Retinal pigment epithelial cell (primary cell): ENCODE results near the gene ETFB.

Experiments
- DNase-seq: peaks from one replicate; pipeline ENCODE4 v3.0.0-alpha.2; 2010; ENCODE audit warnings: low read depth
- H3K4me3 ChIP-seq: 2 replicates; pipeline ENCODE4 v1.5.1; 2011; ENCODE audit warnings: mild to moderate bottlenecking, low read length, control low read depth, moderate library complexity
- TF ChIP-seq, protein P1 (sequence below): conservative IDR thresholded peaks from 2 replicates; pipeline ENCODE4 v1.5.1; 2011; ENCODE audit warnings: low read depth, low read length, control low read depth, inconsistent platforms

The ETFB gene

DNA sequence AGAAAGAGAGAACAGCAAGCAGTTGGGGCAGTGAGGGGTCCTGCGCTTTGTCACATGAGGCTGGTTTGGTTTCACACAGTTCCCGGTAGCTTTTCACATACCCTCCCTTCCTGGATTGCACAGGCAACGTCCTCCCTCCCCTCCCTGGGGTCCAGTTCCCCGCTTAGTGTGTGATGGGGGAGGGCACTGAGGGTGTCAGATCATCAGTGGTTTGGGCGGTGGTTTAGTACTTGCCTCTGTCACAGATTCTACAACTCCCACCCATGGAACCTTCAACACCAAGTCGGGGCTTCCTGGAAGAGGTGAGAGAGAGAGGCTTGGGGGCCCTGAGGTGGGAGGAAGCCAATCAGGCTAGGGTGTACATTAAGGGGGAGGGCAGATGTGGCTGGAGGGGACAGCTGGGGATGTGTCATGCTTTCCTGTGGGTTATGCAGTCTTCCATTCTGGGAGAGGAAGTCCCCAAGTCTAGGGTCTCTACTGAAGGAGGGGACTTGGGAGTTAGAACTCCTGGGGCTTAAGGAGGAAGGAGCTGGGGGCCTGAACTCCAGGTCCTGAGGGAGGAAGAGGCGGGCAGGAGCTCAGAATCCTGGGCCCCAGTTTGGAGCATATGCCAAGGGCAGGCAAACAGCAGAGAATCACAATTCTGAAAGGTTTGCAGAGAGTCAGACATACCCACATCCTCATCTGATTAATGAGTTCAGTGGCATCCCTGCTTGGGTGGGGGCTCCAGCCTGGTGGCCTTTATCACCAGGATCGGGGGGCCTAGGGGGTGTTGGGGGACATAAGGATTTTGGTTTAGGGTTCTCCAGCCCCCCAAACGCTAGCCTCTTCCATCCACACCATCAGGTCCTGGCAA, 6.7 kb upstream of the ETFB start, which contains the start of gene NKG7:
Gene NKG7, minus strand, starts transcription at position 6 of the 856 bp plus-strand sequence. CDS start 119 bp downstream, outside the sequence.
- DNase-seq = no peak
- H3K4me3 ChIP-seq = no peak within 1 kb of the TSS
- TF ChIP-seq, protein P1, sequence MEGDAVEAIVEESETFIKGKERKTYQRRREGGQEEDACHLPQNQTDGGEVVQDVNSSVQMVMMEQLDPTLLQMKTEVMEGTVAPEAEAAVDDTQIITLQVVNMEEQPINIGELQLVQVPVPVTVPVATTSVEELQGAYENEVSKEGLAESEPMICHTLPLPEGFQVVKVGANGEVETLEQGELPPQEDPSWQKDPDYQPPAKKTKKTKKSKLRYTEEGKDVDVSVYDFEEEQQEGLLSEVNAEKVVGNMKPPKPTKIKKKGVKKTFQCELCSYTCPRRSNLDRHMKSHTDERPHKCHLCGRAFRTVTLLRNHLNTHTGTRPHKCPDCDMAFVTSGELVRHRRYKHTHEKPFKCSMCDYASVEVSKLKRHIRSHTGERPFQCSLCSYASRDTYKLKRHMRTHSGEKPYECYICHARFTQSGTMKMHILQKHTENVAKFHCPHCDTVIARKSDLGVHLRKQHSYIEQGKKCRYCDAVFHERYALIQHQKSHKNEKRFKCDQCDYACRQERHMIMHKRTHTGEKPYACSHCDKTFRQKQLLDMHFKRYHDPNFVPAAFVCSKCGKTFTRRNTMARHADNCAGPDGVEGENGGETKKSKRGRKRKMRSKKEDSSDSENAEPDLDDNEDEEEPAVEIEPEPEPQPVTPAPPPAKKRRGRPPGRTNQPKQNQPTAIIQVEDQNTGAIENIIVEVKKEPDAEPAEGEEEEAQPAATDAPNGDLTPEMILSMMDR = no peak

- H3K4me3 ChIP-seq = no peak overlapping the region
- TF ChIP-seq, protein P1 = no peak
- DNase-seq = no peak
Observed at GRCh38 chr19:51372021-51372648, 5.9 kb upstream of the ETFB start.

DNA sequence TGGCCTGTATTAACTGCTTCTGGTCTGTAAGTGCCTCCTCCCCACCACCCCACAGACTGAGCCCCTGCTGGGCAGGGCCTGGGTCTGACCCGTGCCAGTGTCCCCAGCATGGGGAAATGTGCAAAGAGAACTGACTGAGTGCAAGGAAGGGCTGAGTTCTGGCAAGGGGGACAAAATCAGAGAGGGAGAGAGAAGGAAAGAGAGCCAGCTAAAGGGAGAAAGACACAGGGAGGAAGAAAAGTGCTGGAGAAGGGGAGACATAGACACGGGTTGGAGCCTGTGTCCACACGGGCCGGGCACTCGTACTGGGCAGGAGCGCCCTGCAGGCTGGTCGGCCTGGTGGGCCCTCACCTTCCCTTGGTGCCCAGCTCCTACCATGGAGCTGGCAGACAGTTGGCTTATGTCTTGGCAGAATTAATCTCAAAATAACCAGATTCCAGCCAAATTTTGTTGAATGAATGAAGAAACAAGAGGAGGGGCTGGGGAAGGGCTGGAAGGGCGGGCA, 5.0 kb upstream of the ETFB start:
- DNase-seq = no peak
- H3K4me3 ChIP-seq = no peak overlapping the region
- TF ChIP-seq, protein P1 = no peak

- no peak overlapping the region for H3K4me3 ChIP-seq
- TF ChIP-seq, protein P1 = no peak
- no peak for DNase-seq
Observed at GRCh38 chr19:51370230-51370629, 4.0 kb upstream of the ETFB start.

- no peak for DNase-seq
- TF ChIP-seq, protein P1 = no peak
- peak within 1 kb of the TSS; percentile 72 for H3K4me3 ChIP-seq
Observed at GRCh38 chr19:51368366-51369282, 2.4 kb upstream of the ETFB start, which contains the start of gene CLDND2. Gene CLDND2 (minus strand): TSS chr19:51369003. CDS start chr19:51368577, 426 bp downstream.

DNA sequence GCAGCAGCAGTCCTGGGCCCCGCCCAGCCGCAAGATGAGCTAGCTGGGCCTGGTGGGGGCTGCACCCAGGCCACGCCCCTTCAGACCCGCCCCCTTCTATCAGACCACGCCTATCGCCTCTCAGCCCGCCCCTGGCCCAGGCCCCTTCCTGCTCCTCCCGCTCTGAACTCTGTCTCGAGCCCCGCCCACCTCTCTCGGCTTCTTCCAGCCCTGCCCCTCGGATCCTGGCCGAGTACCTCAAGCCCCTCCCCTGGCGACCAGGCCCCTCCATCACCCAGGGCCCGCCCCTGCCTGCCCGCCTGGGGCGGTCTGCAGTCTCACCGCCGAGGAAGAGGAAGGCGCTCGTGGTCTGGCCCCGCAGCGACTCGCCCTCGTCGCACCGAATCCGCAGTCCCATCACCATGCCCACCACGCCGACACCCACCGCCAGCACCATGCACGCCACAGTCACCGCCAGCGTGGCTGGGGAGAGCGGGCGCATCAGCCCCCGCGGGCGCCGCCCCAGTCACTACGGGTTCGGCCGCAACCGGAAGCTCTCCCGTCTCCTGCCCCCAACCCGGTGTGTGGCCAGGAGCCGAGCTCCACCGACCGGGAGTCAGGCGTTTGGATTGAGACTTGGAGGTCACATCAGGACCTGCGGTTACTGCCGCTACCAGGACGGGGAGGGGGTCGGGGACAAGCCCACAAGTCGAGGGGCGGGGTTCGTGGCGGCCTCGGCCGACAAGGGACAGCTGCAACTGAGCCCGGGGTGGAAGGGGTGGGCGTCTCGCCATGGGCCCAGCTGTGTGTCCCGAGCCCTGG, 1.6 kb upstream of the ETFB start:
- H3K4me3 ChIP-seq = peak overlapping the region; percentile 72
- TF ChIP-seq, protein P1 = no peak
- peak; percentile 86 for DNase-seq
